GDM1 (cell line): ENCODE measurements around the gene TMEM170B.
A peak's percentile ranks its signal among the peaks of the same experiment; 100 is the strongest.

ENCODE experiments used
- DNase-seq: peaks from one replicate; lab custom pipeline; 2025; lab: John Stamatoyannopoulos, UW

Gene TMEM170B

DNA sequence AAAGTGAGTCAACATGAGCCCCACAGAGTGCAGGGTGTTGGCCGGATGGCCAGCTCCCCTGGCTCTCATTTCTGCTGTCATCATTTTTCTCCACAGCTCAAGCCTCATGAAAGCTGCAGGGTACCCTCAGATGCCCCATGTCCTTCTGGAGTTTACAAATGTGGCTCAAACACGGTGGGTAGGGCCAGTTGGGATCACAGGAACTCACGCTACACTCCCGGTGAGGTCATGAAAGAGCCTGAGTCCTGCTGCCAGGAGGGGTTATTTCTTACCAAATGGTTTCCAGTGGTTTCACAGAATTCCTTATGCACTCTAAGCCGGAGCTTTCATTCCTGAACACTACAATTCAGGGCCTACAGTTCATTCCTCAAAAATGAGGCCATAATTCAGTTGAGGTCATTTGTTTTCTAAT lies 78.7 kb downstream of the TMEM170B start:
- DNase-seq, result no peak

- no peak for DNase-seq
Observed at GRCh38 chr6:11618533-11618932, 81.0 kb downstream of the TMEM170B start.

DNA sequence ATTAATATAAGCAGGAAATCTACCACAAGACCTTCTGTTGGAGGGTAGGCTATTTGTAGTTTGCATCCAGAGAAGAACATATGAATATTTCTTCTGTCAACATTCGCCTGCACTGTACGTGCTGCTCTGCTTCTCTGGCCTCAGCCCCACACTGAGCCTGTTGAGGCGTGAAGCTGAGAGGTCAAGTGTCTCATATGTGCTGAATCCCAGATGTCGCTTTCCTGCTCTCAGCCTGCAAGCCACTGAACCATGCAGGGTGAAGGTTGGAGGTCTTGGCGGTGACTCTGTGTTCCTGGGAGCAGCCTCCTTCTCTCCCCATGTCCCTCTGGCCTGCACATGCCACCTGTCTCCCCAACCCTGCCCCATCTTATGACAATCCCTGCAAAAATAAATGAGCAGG lies 83.6 kb downstream of the TMEM170B start:
- no peak for DNase-seq

GRCh38 chr6:11622156-11622555 lies 84.6 kb downstream of the TMEM170B start:
- no peak for DNase-seq

DNA sequence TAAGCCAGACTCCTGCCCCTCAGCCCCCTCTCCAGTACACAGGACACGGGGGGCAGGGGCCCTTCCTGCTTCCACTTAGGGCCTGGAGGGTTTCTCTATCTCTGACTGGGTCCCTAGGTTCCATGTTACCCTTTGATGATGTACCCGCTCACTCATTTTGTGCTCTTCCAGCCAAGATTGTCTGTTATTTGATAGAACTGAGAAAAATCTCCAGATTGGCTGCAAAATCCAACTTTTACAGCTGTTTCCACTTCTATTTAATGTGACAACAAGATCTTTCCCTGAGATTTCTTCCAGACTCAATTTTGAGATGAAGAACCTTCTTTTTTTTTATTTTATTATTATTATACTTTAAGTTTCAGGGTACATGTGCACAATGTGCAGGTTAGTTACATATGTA lies 85.7 kb downstream of the TMEM170B start:
- no peak for DNase-seq

DNA sequence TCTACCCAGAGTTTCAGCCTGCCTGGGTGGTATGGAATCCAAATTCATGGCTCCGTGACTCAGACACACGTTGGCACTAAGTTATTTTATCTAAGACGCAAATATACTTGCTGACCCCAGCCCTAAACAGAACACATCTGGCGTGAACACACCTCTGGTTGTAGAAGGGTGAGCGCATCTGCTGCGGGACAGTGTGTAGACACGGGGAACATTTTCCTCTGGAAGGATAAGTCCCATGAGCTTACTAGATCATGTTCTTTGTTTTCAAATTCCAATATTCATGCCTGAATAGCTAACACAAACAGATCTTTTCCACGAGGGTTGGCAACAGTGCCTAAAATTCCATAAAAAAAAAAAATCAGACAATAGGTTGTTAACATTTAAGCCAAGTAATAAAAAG lies 87.8 kb downstream of the TMEM170B start:
- DNase-seq, result no peak

GRCh38 chr6:11626356-11626755 lies 88.8 kb downstream of the TMEM170B start:
- no peak for DNase-seq

DNA sequence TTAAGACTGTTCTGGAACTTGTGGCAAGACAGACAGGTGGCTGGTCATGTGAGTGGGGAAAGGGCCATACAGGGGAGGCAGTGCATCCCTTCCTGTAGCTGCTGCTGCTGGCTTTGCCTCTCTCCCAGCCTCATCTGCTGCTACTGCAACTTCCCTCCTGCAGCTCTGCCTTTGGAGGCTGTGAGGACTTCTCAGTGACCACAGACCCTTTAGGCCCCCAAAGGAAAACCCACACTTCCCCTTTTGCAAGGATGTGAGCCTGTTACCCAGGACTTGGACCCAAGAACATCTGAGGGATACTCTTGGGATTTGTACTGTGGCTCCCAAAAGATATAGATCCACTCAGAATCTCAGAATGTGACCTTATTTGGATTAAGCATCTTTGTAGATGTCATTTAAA lies 91.0 kb downstream of the TMEM170B start:
- DNase-seq, result peak; percentile 8

DNA sequence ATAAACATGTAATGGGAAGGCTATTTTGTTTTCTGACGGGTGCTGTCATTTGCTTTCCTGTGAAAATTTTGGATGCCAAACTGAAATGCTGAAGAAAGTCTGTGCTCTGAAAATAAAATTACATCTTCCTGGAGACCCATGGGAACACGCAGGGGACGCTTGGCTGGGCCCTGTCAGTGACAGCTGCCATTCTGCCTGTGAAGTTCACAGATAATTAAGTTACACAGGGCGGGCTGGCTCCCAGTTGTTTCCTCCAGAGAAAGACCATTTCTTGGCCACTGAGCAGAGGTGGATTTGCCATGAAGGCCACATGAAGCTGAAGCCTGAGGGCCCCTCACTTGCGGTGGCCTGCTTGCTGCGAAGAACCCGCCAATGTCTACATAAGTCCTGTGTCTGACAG lies 93.5 kb downstream of the TMEM170B start:
- DNase-seq, result no peak

GRCh38 chr6:11631539-11631938 lies 94.0 kb downstream of the TMEM170B start:
- DNase-seq, result no peak

DNA sequence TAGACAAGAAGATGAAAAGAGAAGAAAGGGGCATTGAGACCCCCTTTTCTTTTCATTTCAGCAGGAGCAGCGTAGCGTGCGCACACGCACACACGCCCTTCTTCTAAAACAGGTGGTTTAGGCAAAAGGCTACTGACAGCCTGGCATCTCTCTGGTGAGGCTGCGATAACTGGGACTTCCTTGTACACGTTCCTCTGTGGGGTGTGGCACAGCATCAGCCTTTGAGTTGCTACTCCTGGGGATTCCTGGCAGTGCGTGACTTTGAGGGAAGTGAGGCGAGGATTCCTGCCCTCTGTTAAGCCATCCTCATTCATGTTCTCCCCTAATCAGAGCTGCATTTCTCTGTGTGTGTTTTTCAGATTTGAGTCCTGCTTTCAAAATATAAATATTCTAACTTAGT lies 94.7 kb downstream of the TMEM170B start:
- DNase-seq, result no peak

DNA sequence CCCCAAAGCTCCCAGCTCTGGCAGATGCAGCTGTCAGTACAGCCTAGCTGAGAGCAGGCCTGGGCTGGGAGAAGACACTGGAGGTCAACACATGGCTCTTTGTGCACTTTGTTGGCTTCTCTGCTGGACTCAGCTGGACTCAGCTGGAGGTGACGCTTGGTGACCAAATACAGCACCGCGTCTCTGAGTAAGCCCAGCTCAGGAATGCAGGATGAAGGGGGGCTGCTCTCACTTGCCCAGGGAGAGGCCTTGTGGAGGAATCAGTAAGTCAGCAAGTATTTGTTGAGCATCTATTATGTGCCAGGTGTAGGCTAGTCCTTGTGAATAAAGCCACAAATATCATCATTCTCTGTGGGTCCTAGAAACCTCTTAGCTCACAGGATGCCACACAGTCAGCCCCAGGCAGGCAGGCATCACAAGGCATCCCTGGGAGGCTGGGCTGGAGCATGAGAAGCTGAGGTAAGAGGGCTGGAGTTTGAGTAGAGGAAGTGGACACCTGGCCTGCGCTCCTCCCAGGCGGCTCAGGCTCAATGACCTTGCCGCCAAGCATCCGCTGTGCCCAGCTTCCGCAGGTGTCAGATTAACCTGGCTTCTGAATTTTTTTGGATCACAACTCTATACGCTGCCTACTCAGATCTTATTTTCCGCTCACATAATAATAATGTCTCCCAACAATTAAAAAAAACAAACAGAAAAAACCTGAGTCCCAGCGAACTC lies 95.4 kb downstream of the TMEM170B start:
- DNase-seq, result no peak
